GM12878 (cell line): ENCODE measurements around the gene P3H2. TPM values are rescaled to one million over a fixed set of nuclear protein-coding genes. Genes with fewer than 3 reads are reported as not detected.

Experiments
- ATAC-seq: fragments of 200-7000 bp; cut with Tn5 transposase; 3 replicates; pipeline ENCODE4 v1.9.1; 2020; ENCODE audit warnings: mild to moderate bottlenecking, moderate library complexity
- BruUV-seq: library from RNA; stranded (reverse); fragments of 400-500 nt; replicated peaks from 2 replicates; lab custom pipeline; 2021; lab: Mats Ljungman, UMichigan
- CTCF ChIA-PET: fragments of 300-600 bp; sonication (Branson Sonifier 250); formaldehyde crosslinking; extraction: SDS; loops from one replicate; lab custom pipeline; 2021; ENCODE audit warnings: inconsistent platforms; lab: Yijun Ruan, JAX
- POLR2A ChIA-PET: fragments of 350-600 bp; formaldehyde crosslinking; extraction: SDS; loops from one replicate; lab custom pipeline; 2021; ENCODE audit warnings: inconsistent platforms; lab: Charles Lee
- RAD21 ChIA-PET: fragments of 300-600 bp; sonication (Branson Sonifier 250); formaldehyde crosslinking; loops from one replicate; lab custom pipeline; 2023; ENCODE audit warnings: antibody characterized with exemption; ENCODE audit not compliant: unreplicated experiment; lab: Charles Lee
- SMC1A ChIA-PET: fragments of 300-600 bp; sonication (Branson Sonifier 250); formaldehyde crosslinking; loops from one replicate; lab custom pipeline; 2023; ENCODE audit not compliant: unreplicated experiment, uncharacterized antibody; lab: Charles Lee
- DNase-seq: peaks from one replicate; pipeline ENCODE4 v3.0.0-alpha.2; 2011; ENCODE audit warnings: low read depth, low spot score
- FAIRE-seq: peaks from 3 replicates; lab custom pipeline; 2011; peaks lifted over from hg19 to GRCh38; lab: Jason Lieb, UNC
- H2AFZ ChIP-seq: 2 replicates; pipeline ENCODE4 v1.6.0; 2011; ENCODE audit warnings: low read depth, low read length, control low read depth; ENCODE audit not compliant: control insufficient read depth
- H3K27ac ChIP-seq: 2 replicates; pipeline ENCODE4 v1.5.1; 2011; ENCODE audit warnings: control low read depth; ENCODE audit not compliant: control insufficient read depth, insufficient read depth
- H3K27me3 ChIP-seq, 2 experiments: replicated peaks in 1 of 2; 2 replicates each; pipeline versions ENCODE4 v1.6.0 to v1.6.1; 2011; ENCODE audit warnings: low read length in 1 of 2; ENCODE audit not compliant: control insufficient read depth in 2 of 2, insufficient read depth in 2 of 2
- H3K36me3 ChIP-seq, 2 experiments: 2 replicates each; pipeline ENCODE4 v1.5.1; 2011; ENCODE audit warnings: low read length in 1 of 2; ENCODE audit not compliant: control insufficient read depth in 2 of 2, insufficient read depth in 2 of 2
- H3K4me1 ChIP-seq: 2 replicates; pipeline ENCODE4 v1.6.1; 2011; ENCODE audit warnings: mild to moderate bottlenecking, low read length, moderate library complexity, mixed read lengths; ENCODE audit not compliant: control insufficient read depth, insufficient read depth
- H3K4me2 ChIP-seq: 2 replicates; pipeline ENCODE4 v1.6.0; 2011; ENCODE audit warnings: control low read depth; ENCODE audit not compliant: control insufficient read depth, insufficient read depth
- H3K4me3 ChIP-seq: fragments of 200-600 bp; sonication (generic); 2 replicates; pipeline ENCODE4 v1.5.1; 2016
- H3K79me2 ChIP-seq: 2 replicates; pipeline ENCODE4 v1.6.0; 2011; ENCODE audit warnings: low read length; ENCODE audit not compliant: control insufficient read depth, insufficient read depth
- H3K9ac ChIP-seq: 2 replicates; pipeline ENCODE4 v1.8.0; 2011; ENCODE audit warnings: low read length, control low read depth, mixed read lengths; ENCODE audit not compliant: control insufficient read depth, insufficient read depth
- H3K9me3 ChIP-seq: replicated peaks from 3 replicates; pipeline ENCODE4 v1.5.1; 2011; ENCODE audit warnings: mild to moderate bottlenecking, low read length; ENCODE audit not compliant: control insufficient read depth, insufficient read depth
- H4K20me1 ChIP-seq: 2 replicates; pipeline ENCODE4 v1.6.0; 2011; ENCODE audit not compliant: control insufficient read depth, insufficient read depth
- ATF7 ChIP-seq: fragments of 450-650 bp; IDR thresholded peaks from 2 replicates; pipeline ENCODE4 v1.6.1; 2016; ENCODE audit warnings: low read depth, mild to moderate bottlenecking
- CHD2 ChIP-seq: IDR thresholded peaks from 2 replicates; pipeline ENCODE4 v1.6.1; 2011; ENCODE audit warnings: low read depth, low read length, improper control_type of control experiment, borderline replicate concordance
- GATAD2B ChIP-seq: fragments of 450-650 bp; conservative IDR thresholded peaks from 2 replicates; pipeline ENCODE4 v1.6.1; 2017; ENCODE audit warnings: low read depth, mild to moderate bottlenecking, moderate library complexity
- MAX ChIP-seq: IDR thresholded peaks from 2 replicates; pipeline ENCODE4 v1.6.1; 2012; ENCODE audit warnings: low read depth, low read length, improper control_type of control experiment
- POLR2AphosphoS2 ChIP-seq: IDR thresholded peaks from 2 replicates; pipeline ENCODE4 v1.6.1; 2011; ENCODE audit warnings: low read depth, mild to moderate bottlenecking, low read length, improper control_type of control experiment, moderate library complexity
- ZNF592 ChIP-seq: fragments of 450-650 bp; IDR thresholded peaks from 2 replicates; pipeline ENCODE4 v1.6.1; 2017; ENCODE audit warnings: mild to moderate bottlenecking, moderate library complexity
- WGBS: methylation state at CpG from one replicate; pipeline ENCODE4 v1.1.6; 2016; ENCODE audit warnings: low lambda C conversion rate; ENCODE audit not compliant: insufficient replicate concordance, insufficient coverage; ENCODE audit errors: missing lambda C conversion rate; 5-methylcytosine and 5-hydroxymethylcytosine counted together
- in situ Hi-C: fragments of 300-500 bp; cut with MboI; formaldehyde crosslinking; loops from 9 replicates; pipeline ENCODE4 v1.14.3; 2018; ENCODE audit warnings: mixed read lengths
- intact Hi-C: fragments of 100-400 bp; cut with micrococcal nuclease; formaldehyde crosslinking; loops from one replicate; pipeline ENCODE4 v1.14.2; 2022; ENCODE audit not compliant: unreplicated experiment
- polyA plus RNA-seq, 11 experiments: library from polyadenylated mRNA; depleted of rRNA in 4 of 11; unstranded in 6 of 11; stranded (reverse) in 5 of 11; fragments of >200 nt; fragmentation: Nextera tagmentation in 4 of 11; fragmentation: Illumina TruSeq in 1 of 11; extraction: Ambion mirVana in 4 of 11; extraction: Trizol in 1 of 11; gene quantifications; 1 replicate in 1 of 11; 2 replicates in 10 of 11; pipeline versions ENCODE4 v1.2.1 to v1.2.3, GENCODE V29; 2011 to 2016; ENCODE audit warnings: inconsistent platforms in 2 of 11, missing spikeins in 2 of 11, low read depth in 1 of 11
- total RNA-seq, 4 experiments: library from RNA; depleted of rRNA in 3 of 4; stranded (reverse); fragments of >200 nt in 3 of 4; fragmentation: Illumina TruSeq in 1 of 4; extraction: Trizol in 1 of 4; gene quantifications; 2 replicates each; pipeline versions ENCODE4 v1.2.1 to v1.2.3, GENCODE V29; 2013 to 2021

The P3H2 gene
- total and polyA plus RNA-seq, 10 of the 15 experiments (the other 5 are each of a cell fraction or from before 2014, with no cell fraction given), result 27.0 to 97.6 (median 83.2) TPM

GRCh38 chr3:189941679-189942078 is 179.0 kb downstream of the P3H2 start:
- POLR2A ChIA-PET, result no interaction called here

More at GRCh38 chr3:189941679-189942078, 179.0 kb downstream of the P3H2 start:
- Histone ChIP-seq H3K4me1 (no peaks in the 10 kb centered on the region), H3K4me2 (no peak overlapping the region), H2AFZ (no peak overlapping the region), H3K27ac (no peak overlapping the region), H4K20me1 (no peaks in the 10 kb centered on the region), H3K79me2 (no peaks in the 10 kb centered on the region), H3K4me3 (no peak overlapping the region), H3K36me3 (no peaks in the 10 kb centered on the region), H3K9me3 (no peaks in the 10 kb centered on the region), H3K9ac (no peak overlapping the region), H3K27me3 (no peaks in the 10 kb centered on the region)
- FAIRE-seq (no peak), DNase-seq (no peak), ATAC-seq (no peak)
- intact Hi-C loops, result loop anchor here (10.0 kb wide), 1 partner anchor 377 kb away; no protein-coding TSS in a partner anchor
- TF ChIP-seq ZNF592 (no peak), MAX (no peak), CHD2 (no peak), ATF7 (no peak), POLR2AphosphoS2 (no peak), GATAD2B (no peak)
- ChIA-PET SMC1A (interaction anchor here (0.8 to 2.7 kb wide), 6 partner anchors 9 to 669 kb away, joined by 3 to 10 read pairs (median 4); no protein-coding TSS in a partner anchor), RAD21 (interaction anchor here (0.6 to 1.2 kb wide), 3 partner anchors 430 to 669 kb away, joined by 3 to 6 read pairs (median 3); no protein-coding TSS in a partner anchor), CTCF (interaction anchor here (1.0 to 4.9 kb wide), 6 partner anchors 8 to 669 kb away, joined by 3 to 32 read pairs (median 4); no protein-coding TSS in a partner anchor)
- in situ Hi-C loops, result no loop called here
- WGBS, result 20% methylated on average over 2 of the region's 2 CpGs
- BruUV-seq, result no TSS peak
